Type B pancreatic cell (in vitro differentiated cells): ENCODE results near the gene RBM38. TPM values are rescaled to one million over a fixed set of nuclear protein-coding genes. Genes with fewer than 3 reads are reported as not detected.

Source experiments
- DNase-seq: peaks from one replicate; pipeline ENCODE4 v3.0.0; 2021; ENCODE audit warnings: mixed read lengths; ENCODE audit not compliant: unreplicated experiment; ENCODE audit errors: extremely low spot score
- H3K27ac Mint-ChIP-seq: 2 replicates; pipeline ENCODE4 v1.8.0; 2021; ENCODE audit warnings: mild to moderate bottlenecking, mixed read lengths
- H3K27me3 Mint-ChIP-seq: 2 replicates; pipeline ENCODE4 v1.8.0; 2021; ENCODE audit warnings: mixed read lengths
- H3K36me3 Mint-ChIP-seq: 2 replicates; pipeline ENCODE4 v1.8.0; 2021; ENCODE audit warnings: mixed read lengths
- H3K4me1 Mint-ChIP-seq: one replicate; pipeline ENCODE4 v1.8.0; 2021; ENCODE audit warnings: mixed read lengths; ENCODE audit not compliant: unreplicated experiment
- H3K4me3 Mint-ChIP-seq: 2 replicates; pipeline ENCODE4 v1.8.0; 2021; ENCODE audit warnings: mild to moderate bottlenecking, mixed read lengths
- H3K9me3 Mint-ChIP-seq: 2 replicates; pipeline ENCODE4 v1.8.0; 2021; ENCODE audit warnings: mixed read lengths
- CTCF ChIP-seq: fragments of 200-600 bp; sonication (generic); conservative IDR thresholded peaks from 2 replicates; pipeline ENCODE4 v1.5.0; 2021; ENCODE audit warnings: antibody characterized with exemption, mild to moderate bottlenecking
- total RNA-seq: library from RNA; stranded (reverse); gene quantifications from 2 replicates; pipeline ENCODE4 v1.2.1, GENCODE V29; 2021; ENCODE audit warnings: low replicate concordance

RBM38 gene
- total RNA-seq, 1 donor from 2014 or later: 26.5 TPM

- H3K4me1 Mint-ChIP-seq: peaks cover 14% of the 10 kb centered on the region
- TF ChIP-seq CTCF: no peak
- H3K4me3 Mint-ChIP-seq: no peak overlapping the region
- H3K27ac Mint-ChIP-seq: no peak overlapping the region
- no peak for DNase-seq
- no peaks in the 10 kb centered on the region for H3K9me3 Mint-ChIP-seq
- H3K27me3 Mint-ChIP-seq: no peaks in the 10 kb centered on the region
- peaks cover 8% of the 10 kb centered on the region for H3K36me3 Mint-ChIP-seq
Measured at GRCh38 chr20:57402206-57403125, 11.3 kb downstream of the RBM38 start.

GRCh38 chr20:57403216-57403615 lies 12.0 kb downstream of the RBM38 start:
- no peaks in the 10 kb centered on the region for H3K27me3 Mint-ChIP-seq

GRCh38 chr20:57404006-57404405 lies 12.8 kb downstream of the RBM38 start:
- Mint-ChIP-seq H3K27me3 (no peaks in the 10 kb centered on the region), H3K4me3 (no peak overlapping the region), H3K4me1 (peaks cover 10% of the 10 kb centered on the region), H3K36me3 (peaks cover 7% of the 10 kb centered on the region), H3K9me3 (no peaks in the 10 kb centered on the region), H3K27ac (no peak overlapping the region)
- DNase-seq: no peak
- no peak for TF ChIP-seq CTCF

More at GRCh38 chr20:57403216-57403615, 12.0 kb downstream of the RBM38 start:
- no peak overlapping the region for H3K27ac Mint-ChIP-seq
- peaks cover 7% of the 10 kb centered on the region for H3K36me3 Mint-ChIP-seq
- H3K9me3 Mint-ChIP-seq: no peaks in the 10 kb centered on the region
- no peak overlapping the region for H3K4me3 Mint-ChIP-seq
- peaks cover 12% of the 10 kb centered on the region for H3K4me1 Mint-ChIP-seq
- TF ChIP-seq CTCF: no peak
- no peak for DNase-seq

- H3K36me3 Mint-ChIP-seq: peaks cover 4% of the 10 kb centered on the region
- no peaks in the 10 kb centered on the region for H3K9me3 Mint-ChIP-seq
- no peak overlapping the region for H3K4me3 Mint-ChIP-seq
- H3K4me1 Mint-ChIP-seq: peaks cover 6% of the 10 kb centered on the region
- no peak for TF ChIP-seq CTCF
- no peaks in the 10 kb centered on the region for H3K27me3 Mint-ChIP-seq
- no peak overlapping the region for H3K27ac Mint-ChIP-seq
- no peak for DNase-seq
Measured at GRCh38 chr20:57404419-57405072, 13.3 kb downstream of the RBM38 start.

- no peak for TF ChIP-seq CTCF
- no peaks in the 10 kb centered on the region for H3K27me3 Mint-ChIP-seq
- H3K9me3 Mint-ChIP-seq: no peaks in the 10 kb centered on the region
- H3K27ac Mint-ChIP-seq: no peak overlapping the region
- peaks cover 11% of the 10 kb centered on the region for H3K4me1 Mint-ChIP-seq
- no peak overlapping the region for H3K4me3 Mint-ChIP-seq
- H3K36me3 Mint-ChIP-seq: peaks cover 4% of the 10 kb centered on the region
- DNase-seq: no peak
Measured at GRCh38 chr20:57405236-57406016, 14.2 kb downstream of the RBM38 start.
